GM18519 (cell line): ENCODE data around the gene WDR4.
"Not testable (repeated sequence)": the region's sequence is repeated elsewhere in the genome, so short reads cannot be mapped to it uniquely, and the experiment has no call there.

ENCODE experiments used
- ATAC-seq: cut with Tn5 transposase; IDR thresholded peaks from one replicate; pipeline ENCODE4 v1.9.1; 2021; ENCODE audit warnings: mild to moderate bottlenecking, moderate library complexity; ENCODE audit not compliant: unreplicated experiment, low FRiP score

Gene WDR4

DNA sequence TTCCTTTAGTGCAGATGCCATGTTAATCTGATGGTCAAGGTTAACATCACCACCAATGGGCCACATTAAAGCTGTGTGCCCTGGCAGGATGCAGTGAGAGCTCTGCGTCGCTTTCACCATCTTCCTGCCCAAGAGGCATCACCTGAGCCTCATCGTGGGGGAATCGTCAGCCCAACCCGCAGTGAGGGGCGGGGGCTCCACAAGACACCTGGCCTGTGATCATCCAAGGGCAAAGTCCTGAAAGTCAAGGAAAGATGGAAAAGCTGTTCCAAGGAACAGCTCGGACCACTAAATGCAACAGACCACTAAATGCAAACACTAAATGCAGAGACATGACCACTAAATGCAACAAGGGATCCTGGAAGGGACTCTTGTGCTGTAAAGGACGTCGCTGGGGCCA is 49.9 kb downstream of the WDR4 start:
- ATAC-seq = no peak

DNA sequence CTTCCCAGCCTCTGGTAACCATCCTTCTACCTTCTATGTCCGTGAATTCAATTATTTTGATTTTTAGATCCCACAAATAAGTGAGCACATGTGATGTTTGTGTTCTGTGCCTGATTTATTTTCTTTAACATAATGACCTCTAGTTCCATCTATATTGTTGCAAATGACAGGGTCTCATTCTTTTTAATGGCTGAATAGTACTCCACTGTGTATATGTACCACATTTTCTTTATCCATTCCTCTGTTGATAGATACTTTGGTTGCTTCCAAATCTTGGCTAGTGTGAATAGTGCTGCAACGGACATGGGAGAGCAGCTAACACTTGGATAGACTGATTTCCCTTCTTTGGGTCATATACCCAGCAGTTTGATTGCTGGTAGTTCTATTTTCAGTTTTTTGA is 51.8 kb downstream of the WDR4 start:
- no peak for ATAC-seq

DNA sequence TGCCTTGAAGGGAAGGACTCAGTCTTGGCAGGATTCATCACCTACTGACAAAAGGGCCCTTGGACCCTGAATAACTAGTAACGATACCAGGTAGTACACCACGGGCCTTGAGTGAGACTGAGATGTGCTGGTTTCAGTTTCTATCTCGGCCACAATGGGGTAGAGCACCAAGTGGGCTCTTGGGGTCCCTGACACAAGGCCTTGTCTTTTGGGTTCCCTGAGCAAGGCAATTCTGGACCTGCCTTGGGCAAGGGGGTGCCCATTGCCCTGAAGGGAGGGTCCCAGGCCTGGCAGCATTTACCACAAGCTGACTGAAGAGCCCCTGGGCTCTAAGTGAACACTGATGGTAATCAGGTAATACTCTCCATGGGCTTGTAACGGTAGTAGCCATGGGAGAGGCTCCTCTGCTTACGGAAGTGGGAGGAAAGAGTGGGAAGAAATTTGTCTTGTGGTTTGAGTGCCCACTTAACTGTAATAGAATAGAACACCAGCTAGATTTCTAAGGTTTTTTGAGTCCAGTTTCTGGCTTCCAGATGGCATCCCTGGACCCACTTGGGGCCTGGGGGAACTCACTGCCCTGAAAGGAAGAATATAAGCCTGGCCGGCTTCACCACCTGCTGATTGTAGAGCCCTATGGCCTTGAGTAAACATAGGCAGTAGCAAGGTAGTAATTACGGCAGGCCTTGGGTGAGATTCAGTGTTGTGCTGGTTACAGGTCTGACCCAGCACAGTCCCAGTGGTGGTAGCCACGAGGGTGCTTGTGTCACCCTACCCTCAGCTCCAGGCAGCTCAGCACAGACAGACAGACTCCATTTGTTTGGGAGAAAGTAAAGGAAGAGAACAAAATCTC is 58.5 kb downstream of the WDR4 start:
- ATAC-seq = no peak

GRCh38 chr21:42819861-42820615 is 59.3 kb downstream of the WDR4 start:
- no peak for ATAC-seq

- ATAC-seq = no peak
Measured at GRCh38 chr21:42818328-42818749, 61.0 kb downstream of the WDR4 start.

- ATAC-seq = no peak
Measured at GRCh38 chr21:42815217-42815616, 64.1 kb downstream of the WDR4 start.

- not testable (repeated sequence) for ATAC-seq
Measured at GRCh38 chr21:42812528-42813241, 66.7 kb downstream of the WDR4 start.

- ATAC-seq = no peak
Measured at GRCh38 chr21:42811960-42812359, 67.4 kb downstream of the WDR4 start.

GRCh38 chr21:42809577-42810475 is 69.5 kb downstream of the WDR4 start:
- no peak for ATAC-seq

- no peak for ATAC-seq
Measured at GRCh38 chr21:42809171-42809570, 70.2 kb downstream of the WDR4 start.

DNA sequence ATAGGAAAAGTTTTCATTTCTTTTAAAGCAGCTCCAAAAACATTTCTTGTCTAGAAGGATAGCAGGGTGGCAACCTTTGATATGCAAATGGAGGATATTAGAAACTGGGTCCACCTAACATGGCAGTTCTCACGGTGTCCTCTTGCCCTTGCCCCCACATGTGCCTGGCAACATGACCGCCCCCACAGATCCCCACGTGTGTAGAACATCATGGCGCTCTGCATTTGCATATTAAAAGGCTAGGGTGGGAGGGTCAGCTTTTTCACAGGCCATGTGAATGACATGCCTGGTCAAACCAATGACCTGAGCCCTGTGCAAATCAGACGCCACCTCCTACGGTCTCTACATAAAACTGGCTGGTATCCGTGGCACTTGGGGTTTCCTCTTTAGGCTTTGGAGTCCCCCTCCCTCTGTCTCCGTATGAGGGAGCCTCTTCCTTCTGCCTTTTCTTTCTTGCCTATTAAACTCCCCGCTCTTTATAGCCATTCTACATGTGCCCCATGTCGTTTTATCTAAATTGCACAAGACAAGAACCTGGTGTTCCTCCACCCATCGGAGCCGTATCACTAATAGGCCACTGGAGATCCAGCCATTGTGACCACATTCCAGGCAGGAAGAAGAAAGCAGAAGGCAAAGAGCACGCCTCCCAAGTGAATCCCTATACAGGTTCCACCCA is 71.3 kb downstream of the WDR4 start:
- no peak for ATAC-seq

DNA sequence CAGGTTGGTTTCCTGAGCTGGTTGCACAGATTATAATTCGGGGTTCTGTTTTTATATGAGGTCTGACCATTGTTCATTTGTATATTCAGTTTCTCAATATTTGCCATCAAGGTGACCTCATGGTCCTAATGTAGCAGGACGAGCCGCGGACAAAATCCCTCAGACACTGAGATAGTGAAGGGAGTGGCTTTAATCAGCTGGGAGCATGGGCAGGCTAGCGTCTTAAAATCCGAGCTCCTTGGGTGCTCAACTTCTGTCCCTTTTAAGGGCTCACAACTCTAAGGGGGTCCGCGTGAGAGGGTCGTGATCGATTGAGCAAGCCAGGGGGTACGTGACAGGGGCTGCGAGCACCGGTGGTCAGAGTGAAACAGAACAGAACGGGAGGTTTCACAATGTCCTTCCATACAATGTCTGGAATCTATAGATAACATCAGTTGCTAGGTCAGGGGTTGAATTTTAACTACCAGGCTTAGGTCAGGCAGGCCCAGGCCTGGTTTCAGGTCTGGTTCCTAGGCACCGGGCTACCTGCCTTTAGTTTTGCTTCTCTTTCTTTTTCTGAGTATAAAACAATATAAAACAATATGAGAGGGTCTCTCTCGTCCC is 71.9 kb downstream of the WDR4 start:
- ATAC-seq = not testable (repeated sequence)

GRCh38 chr21:42806509-42807140 is 72.7 kb downstream of the WDR4 start:
- ATAC-seq = no peak

DNA sequence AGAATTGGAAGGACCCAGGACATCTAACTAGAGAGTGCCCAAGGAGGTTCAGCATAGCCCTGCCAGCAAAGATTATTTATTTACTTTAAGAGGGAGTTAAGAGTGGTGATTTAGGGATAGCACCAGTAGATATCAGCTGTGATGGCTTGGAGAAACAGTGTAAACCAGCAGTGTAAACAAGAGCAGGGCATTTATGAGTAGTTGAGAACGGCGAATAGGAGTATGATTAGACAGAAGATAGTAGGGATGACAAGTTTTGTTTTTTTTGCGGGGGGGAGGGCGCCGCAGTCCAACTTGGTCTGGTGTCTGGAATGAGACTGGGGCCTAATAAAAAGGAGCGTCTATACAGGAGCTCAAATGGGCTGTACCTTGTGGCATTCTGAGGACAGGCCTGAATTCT is 77.7 kb downstream of the WDR4 start:
- not testable (repeated sequence) for ATAC-seq

GRCh38 chr21:42799948-42800347 is 79.4 kb downstream of the WDR4 start:
- no peak for ATAC-seq

DNA sequence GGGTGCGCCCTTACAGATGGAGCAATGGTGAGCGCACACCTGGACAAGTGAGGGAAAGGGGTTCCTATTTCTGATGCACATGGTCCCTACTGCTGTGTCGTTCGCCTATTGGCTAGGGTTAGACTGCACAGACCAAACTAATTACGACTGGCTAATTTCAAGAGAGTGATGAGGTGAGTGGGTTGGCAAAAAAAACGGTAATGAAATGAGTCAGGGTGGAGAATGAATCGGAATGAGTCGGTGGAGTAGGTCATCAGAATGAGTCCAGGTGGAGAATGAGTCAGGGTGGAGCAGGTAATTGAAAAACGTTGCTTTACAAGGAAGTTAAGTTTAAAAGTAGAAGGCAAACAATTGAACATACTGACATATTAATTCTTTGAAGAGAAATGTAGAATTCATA is 79.8 kb downstream of the WDR4 start:
- ATAC-seq = no peak
